ENCODE results near the gene TIMMDC1.

GRCh38 chr3:119492810-119493209 lies 5.5 kb upstream of the TIMMDC1 start:
- TF ChIP-seq, protein P1, sequence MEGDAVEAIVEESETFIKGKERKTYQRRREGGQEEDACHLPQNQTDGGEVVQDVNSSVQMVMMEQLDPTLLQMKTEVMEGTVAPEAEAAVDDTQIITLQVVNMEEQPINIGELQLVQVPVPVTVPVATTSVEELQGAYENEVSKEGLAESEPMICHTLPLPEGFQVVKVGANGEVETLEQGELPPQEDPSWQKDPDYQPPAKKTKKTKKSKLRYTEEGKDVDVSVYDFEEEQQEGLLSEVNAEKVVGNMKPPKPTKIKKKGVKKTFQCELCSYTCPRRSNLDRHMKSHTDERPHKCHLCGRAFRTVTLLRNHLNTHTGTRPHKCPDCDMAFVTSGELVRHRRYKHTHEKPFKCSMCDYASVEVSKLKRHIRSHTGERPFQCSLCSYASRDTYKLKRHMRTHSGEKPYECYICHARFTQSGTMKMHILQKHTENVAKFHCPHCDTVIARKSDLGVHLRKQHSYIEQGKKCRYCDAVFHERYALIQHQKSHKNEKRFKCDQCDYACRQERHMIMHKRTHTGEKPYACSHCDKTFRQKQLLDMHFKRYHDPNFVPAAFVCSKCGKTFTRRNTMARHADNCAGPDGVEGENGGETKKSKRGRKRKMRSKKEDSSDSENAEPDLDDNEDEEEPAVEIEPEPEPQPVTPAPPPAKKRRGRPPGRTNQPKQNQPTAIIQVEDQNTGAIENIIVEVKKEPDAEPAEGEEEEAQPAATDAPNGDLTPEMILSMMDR (IDR thresholded peaks at IDR 0.05) = no peak
- TF ChIP-seq POLR2A (IDR thresholded peaks at IDR 0.05) = no peak
